Measurements from ENCODE around the gene SLC10A6. TPM values are rescaled to one million over a fixed set of nuclear protein-coding genes. Genes with fewer than 3 reads are reported as not detected.

SLC10A6 gene
- polyA plus RNA-seq, 3 donors, result 0.08 to 0.14 (median 0.14) TPM

DNA sequence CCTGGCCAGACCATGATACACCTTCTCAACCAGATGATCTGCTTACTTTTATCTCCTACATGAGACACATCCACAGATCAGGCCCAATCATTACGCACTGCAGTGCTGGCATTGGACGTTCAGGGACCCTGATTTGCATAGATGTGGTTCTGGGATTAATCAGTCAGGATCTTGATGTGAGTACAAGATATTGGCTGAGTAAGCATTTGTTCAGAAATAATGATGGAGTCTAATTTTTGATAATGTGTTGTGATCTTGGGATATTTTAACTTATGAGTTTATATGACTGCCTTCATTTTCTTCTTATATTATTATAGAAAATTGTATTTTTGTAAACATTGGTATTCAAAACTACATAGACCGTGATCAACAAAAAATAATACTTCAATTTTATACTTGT lies 39.4 kb downstream of the SLC10A6 start:
- no peak for DNase-seq (ENCODE audit: low read depth in 3 of 3, low spot score in 2 of 3)

DNA sequence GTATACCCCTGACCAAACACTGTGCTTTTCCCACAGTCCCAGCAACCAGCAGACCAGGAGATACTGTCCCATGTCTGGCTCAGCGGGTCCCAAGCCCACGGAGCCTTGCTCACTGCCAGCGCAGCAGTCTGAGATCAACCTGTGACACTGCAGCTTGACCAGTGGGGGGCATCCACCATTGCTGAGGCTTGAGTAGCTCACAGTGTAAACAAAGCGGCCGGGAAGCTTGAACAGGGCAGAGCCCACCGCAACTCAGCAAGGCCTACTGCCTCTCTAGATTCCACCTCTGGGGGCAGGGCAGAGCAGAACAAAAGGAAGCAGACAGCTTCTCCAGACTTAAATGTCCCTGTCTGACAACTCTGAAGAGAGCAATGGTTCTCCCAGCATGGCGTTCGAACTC lies 58.1 kb downstream of the SLC10A6 start:
- DNase-seq (ENCODE audit: low read depth in 3 of 3, low spot score in 2 of 3), result no peak

DNA sequence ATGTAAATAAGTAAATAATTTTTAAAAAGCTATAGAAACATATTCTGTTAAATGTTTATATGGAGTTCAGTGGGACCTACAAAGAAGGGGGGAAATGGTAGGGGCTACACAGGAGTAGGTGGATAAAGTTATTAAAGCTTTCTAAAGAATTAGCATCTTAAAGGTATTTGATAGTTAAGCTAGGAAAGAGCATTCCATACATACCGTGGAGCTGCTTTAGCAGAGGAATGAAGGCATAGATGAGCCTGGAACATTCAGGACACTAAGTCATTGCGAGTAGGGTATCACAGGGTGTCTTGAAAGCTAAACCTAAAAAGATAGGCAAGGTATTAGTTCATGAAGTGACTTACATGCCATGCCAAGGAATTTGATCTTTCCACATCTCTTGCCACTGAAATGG lies 60.4 kb downstream of the SLC10A6 start:
- no peak for DNase-seq (ENCODE audit: low read depth in 3 of 3, low spot score in 2 of 3)

DNA sequence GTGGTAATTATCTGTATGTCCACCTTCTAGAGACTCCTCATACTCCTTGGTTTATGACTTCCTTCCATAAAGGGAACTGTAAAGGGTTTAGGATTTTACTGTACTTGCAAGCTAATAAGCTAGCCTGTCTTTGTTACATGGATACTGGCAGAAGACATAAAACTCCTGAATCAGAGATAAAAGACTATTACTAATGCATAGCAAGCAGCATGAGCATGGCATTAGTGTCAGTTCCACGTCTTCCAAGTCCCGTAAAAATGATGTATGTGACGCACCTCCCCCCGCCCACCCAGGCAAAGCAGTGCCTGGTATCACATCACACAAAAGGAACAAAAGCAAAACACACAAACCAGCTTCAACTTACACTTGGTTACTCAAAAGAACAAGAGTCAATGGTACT lies 71.0 kb downstream of the SLC10A6 start:
- no peak for DNase-seq (ENCODE audit: low read depth in 3 of 3, low spot score in 2 of 3)

DNA sequence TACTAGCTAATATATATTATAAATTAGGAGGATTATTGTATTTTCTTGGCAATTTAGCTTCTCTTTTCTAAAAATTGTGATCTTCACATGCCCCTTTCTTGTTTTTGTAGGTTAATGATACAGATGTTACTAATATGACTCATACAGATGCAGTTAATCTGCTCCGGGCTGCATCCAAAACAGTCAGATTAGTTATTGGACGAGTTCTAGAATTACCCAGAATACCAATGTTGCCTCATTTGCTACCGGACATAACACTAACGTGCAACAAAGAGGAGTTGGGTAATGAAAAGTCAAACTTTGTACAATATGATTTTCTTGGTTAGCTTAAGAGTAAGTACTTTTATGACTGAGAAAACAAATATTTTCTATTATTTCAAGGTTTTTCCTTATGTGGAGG lies 74.1 kb downstream of the SLC10A6 start:
- DNase-seq (ENCODE audit: low read depth in 3 of 3, low spot score in 2 of 3), result no peak

Other genes starting within 250 kb of the SLC10A6 start
- 1 to 10 TPM in 2 of 3 donors, under 1 TPM in 1; 0.94 to 2.6 (median 1.9) TPM for gene C4orf36, start 43.0 kb upstream of the SLC10A6 start, polyA plus RNA-seq (ENCODE audit: insufficient read length in 3 of 3)
- gene AFF1, start 85.6 kb upstream of the SLC10A6 start, polyA plus RNA-seq (ENCODE audit: insufficient read length in 3 of 3), result 10 to 100 TPM; 43.6 to 47.3 (median 45.4) TPM